HEK293 (cell line): Measurements from ENCODE around the gene ABCF1.

Source experiments
- HOXD13 ChIP-seq: sonication (generic); formaldehyde crosslinking; IDR thresholded peaks from 2 replicates; pipeline ENCODE4 v1.8.0; 2022; ENCODE audit warnings: missing genetic modification reagents, borderline replicate concordance
- KLF16 ChIP-seq: fragments of 450-650 bp; formaldehyde crosslinking; IDR thresholded peaks from 2 replicates; pipeline ENCODE4 v1.5.1; 2017; ENCODE audit warnings: missing biosample characterization, missing genetic modification characterization
- OSR2 ChIP-seq: fragments of 450-650 bp; formaldehyde crosslinking; IDR thresholded peaks from 2 replicates; pipeline ENCODE4 v1.5.1; 2016; ENCODE audit warnings: missing biosample characterization, missing genetic modification characterization
- ZFHX2 ChIP-seq: fragments of 450-650 bp; formaldehyde crosslinking; conservative IDR thresholded peaks from 2 replicates; pipeline ENCODE4 v1.5.1; 2016; ENCODE audit warnings: missing biosample characterization, missing genetic modification characterization
- ZIC2 ChIP-seq: fragments of 450-650 bp; formaldehyde crosslinking; IDR thresholded peaks from 2 replicates; pipeline ENCODE4 v1.5.1; 2016; ENCODE audit warnings: missing biosample characterization, missing genetic modification characterization
- ZNF121 ChIP-seq: fragments of 450-650 bp; formaldehyde crosslinking; IDR thresholded peaks from 2 replicates; pipeline ENCODE4 v1.5.1; 2016; ENCODE audit warnings: missing biosample characterization, missing genetic modification characterization
- ZNF138 ChIP-seq: fragments of 450-650 bp; formaldehyde crosslinking; IDR thresholded peaks from 2 replicates; pipeline ENCODE4 v1.5.1; 2016; ENCODE audit warnings: missing biosample characterization, missing genetic modification characterization, borderline replicate concordance
- ZNF184 ChIP-seq: fragments of 450-650 bp; IDR thresholded peaks from 2 replicates; pipeline ENCODE4 v1.5.1; 2018; ENCODE audit warnings: missing biosample characterization, mild to moderate bottlenecking, missing genetic modification characterization
- ZNF2 ChIP-seq: fragments of 450-650 bp; formaldehyde crosslinking; IDR thresholded peaks from 2 replicates; pipeline ENCODE4 v1.5.1; 2016; ENCODE audit warnings: missing biosample characterization, missing genetic modification characterization
- ZNF211 ChIP-seq: fragments of 450-650 bp; formaldehyde crosslinking; IDR thresholded peaks from 2 replicates; pipeline ENCODE4 v1.5.1; 2016; ENCODE audit warnings: low read depth, missing biosample characterization, missing genetic modification characterization
- ZNF266 ChIP-seq: fragments of 450-650 bp; formaldehyde crosslinking; IDR thresholded peaks from 2 replicates; pipeline ENCODE4 v1.5.1; 2016; ENCODE audit warnings: missing biosample characterization, missing genetic modification characterization, low read depth
- ZNF600 ChIP-seq: fragments of 450-650 bp; formaldehyde crosslinking; IDR thresholded peaks from 2 replicates; pipeline ENCODE4 v1.5.1; 2016; ENCODE audit warnings: missing biosample characterization, missing genetic modification characterization
- ZNF610 ChIP-seq: fragments of 450-650 bp; formaldehyde crosslinking; IDR thresholded peaks from 2 replicates; pipeline ENCODE4 v1.5.1; 2016; ENCODE audit warnings: missing biosample characterization, missing genetic modification characterization, borderline replicate concordance
- ZNF624 ChIP-seq: fragments of 450-650 bp; formaldehyde crosslinking; IDR thresholded peaks from 2 replicates; pipeline ENCODE4 v1.5.1; 2017; ENCODE audit warnings: missing biosample characterization, missing genetic modification characterization
- ZNF843 ChIP-seq: fragments of 450-650 bp; formaldehyde crosslinking; IDR thresholded peaks from 2 replicates; pipeline ENCODE4 v1.5.1; 2016; ENCODE audit warnings: missing biosample characterization, missing genetic modification characterization
- TF ChIP-seq, protein P1 (sequence below): fragments of 450-650 bp; formaldehyde crosslinking; IDR thresholded peaks from 2 replicates; pipeline ENCODE4 v1.5.1; 2016; ENCODE audit warnings: missing biosample characterization, missing genetic modification characterization
- TF ChIP-seq, protein P2 (sequence below): fragments of 450-650 bp; formaldehyde crosslinking; IDR thresholded peaks from 2 replicates; pipeline ENCODE4 v1.5.1; 2016; ENCODE audit warnings: missing biosample characterization, missing genetic modification characterization
- TF ChIP-seq, protein P3 (sequence below): fragments of 450-650 bp; formaldehyde crosslinking; IDR thresholded peaks from 2 replicates; pipeline ENCODE4 v1.5.1; 2016; ENCODE audit warnings: missing biosample characterization, missing genetic modification characterization
- TF ChIP-seq, protein P4 (sequence below): fragments of 450-650 bp; formaldehyde crosslinking; IDR thresholded peaks from 2 replicates; pipeline ENCODE4 v1.5.1; 2016; ENCODE audit warnings: missing biosample characterization, missing genetic modification characterization
- TF ChIP-seq, protein P5 (sequence below): fragments of 450-650 bp; formaldehyde crosslinking; IDR thresholded peaks from 2 replicates; pipeline ENCODE4 v1.5.1; 2016; ENCODE audit warnings: missing biosample characterization, missing genetic modification characterization
- TF ChIP-seq, protein P6 (sequence below): fragments of 450-650 bp; formaldehyde crosslinking; IDR thresholded peaks from 2 replicates; pipeline ENCODE4 v1.5.1; 2016; ENCODE audit warnings: missing biosample characterization, missing genetic modification characterization
- TF ChIP-seq, protein P7 (sequence below): sonication (generic); formaldehyde crosslinking; IDR thresholded peaks from 2 replicates; pipeline ENCODE4 v1.8.1; 2022; ENCODE audit warnings: mild to moderate bottlenecking, moderate library complexity, missing genetic modification reagents
- TF ChIP-seq, protein P8 (sequence below): IDR thresholded peaks from 2 replicates; pipeline ENCODE4 v1.6.1; 2011; ENCODE audit warnings: mild to moderate bottlenecking, low read depth, low read length, borderline replicate concordance

ABCF1 gene

DNA sequence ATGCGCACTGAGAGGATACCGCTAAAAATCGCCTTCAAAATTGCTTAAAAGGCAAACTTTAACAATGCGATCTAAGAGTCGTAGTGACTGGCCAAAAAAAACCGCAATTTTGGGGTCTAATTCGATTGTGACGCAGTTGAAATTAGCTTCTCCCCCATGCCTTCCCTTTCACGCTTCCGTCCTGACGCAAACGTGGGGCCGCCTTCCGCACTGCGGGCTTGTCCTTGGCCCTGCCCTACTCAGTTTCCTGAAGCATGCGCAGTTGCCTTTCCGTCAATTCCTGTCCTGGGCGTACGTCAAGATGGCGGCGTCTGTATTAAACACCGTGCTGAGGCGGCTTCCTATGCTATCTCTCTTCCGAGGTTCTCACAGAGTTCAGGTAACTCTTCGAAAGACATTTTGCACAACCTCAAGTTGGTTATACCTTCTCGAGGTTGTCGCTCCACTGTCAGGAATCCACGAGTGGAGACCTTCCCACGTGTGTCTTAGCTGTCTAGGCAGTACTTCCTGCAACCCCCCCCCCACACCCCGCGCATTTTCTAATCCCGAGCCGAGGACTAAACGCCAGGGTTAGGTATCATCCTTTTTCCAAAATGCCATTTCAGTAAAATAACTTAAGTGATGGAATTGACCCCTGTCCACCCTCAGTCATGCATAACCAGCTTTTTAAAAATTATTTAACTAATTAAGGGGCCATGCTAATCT is 46.5 kb downstream of the ABCF1 start, which contains the start of gene MRPS18B (continued):
- TF ChIP-seq ZNF624 (tag by site-specific recombination) (no peak), ZNF610 (tag by site-specific recombination) (peak; percentile 68; the same call in 1 of the 2 replicates), ZFHX2 (tag by site-specific recombination) (0 out of 2 replicates have a peak, but pooled peaks have one; percentile 8), ZNF843 (tag by site-specific recombination) (peak; percentile 45; the same call in 1 of the 2 replicates), ZNF138 (tag by site-specific recombination) (no peak), ZNF2 (tag by site-specific recombination) (peak; percentile 84), ZNF184 (0 out of 2 replicates have a peak, but pooled peaks have one; percentile 19), ZNF211 (tag by site-specific recombination) (no peak), ZIC2 (no peak), ZNF121 (tag by site-specific recombination) (no peak), HOXD13 (CRISPR knock-in tag) (no peak), ZNF266 (tag by site-specific recombination) (no peak), KLF16 (tag by site-specific recombination) (no peak), OSR2 (tag by site-specific recombination) (no peak; the same call in 1 of the 2 replicates), ZNF600 (no peak)
- TF ChIP-seq, protein P1, sequence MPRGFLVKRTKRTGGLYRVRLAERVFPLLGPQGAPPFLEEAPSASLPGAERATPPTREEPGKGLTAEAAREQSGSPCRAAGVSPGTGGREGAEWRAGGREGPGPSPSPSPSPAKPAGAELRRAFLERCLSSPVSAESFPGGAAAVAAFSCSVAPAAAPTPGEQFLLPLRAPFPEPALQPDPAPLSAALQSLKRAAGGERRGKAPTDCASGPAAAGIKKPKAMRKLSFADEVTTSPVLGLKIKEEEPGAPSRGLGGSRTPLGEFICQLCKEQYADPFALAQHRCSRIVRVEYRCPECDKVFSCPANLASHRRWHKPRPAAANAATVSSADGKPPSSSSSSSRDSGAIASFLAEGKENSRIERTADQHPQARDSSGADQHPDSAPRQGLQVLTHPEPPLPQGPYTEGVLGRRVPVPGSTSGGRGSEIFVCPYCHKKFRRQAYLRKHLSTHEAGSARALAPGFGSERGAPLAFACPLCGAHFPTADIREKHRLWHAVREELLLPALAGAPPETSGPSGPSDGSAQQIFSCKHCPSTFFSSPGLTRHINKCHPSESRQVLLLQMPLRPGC (tag by site-specific recombination), result peak; percentile 76
- TF ChIP-seq, protein P2, sequence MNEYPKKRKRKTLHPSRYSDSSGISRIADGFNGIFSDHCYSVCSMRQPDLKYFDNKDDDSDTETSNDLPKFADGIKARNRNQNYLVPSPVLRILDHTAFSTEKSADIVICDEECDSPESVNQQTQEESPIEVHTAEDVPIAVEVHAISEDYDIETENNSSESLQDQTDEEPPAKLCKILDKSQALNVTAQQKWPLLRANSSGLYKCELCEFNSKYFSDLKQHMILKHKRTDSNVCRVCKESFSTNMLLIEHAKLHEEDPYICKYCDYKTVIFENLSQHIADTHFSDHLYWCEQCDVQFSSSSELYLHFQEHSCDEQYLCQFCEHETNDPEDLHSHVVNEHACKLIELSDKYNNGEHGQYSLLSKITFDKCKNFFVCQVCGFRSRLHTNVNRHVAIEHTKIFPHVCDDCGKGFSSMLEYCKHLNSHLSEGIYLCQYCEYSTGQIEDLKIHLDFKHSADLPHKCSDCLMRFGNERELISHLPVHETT, result no peak; the same call in 1 of the 2 replicates
- TF ChIP-seq, protein P3, sequence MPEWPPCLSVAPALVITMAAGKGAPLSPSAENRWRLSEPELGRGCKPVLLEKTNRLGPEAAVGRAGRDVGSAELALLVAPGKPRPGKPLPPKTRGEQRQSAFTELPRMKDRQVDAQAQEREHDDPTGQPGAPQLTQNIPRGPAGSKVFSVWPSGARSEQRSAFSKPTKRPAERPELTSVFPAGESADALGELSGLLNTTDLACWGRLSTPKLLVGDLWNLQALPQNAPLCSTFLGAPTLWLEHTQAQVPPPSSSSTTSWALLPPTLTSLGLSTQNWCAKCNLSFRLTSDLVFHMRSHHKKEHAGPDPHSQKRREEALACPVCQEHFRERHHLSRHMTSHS (tag by site-specific recombination), result no peak
- TF ChIP-seq, protein P4, sequence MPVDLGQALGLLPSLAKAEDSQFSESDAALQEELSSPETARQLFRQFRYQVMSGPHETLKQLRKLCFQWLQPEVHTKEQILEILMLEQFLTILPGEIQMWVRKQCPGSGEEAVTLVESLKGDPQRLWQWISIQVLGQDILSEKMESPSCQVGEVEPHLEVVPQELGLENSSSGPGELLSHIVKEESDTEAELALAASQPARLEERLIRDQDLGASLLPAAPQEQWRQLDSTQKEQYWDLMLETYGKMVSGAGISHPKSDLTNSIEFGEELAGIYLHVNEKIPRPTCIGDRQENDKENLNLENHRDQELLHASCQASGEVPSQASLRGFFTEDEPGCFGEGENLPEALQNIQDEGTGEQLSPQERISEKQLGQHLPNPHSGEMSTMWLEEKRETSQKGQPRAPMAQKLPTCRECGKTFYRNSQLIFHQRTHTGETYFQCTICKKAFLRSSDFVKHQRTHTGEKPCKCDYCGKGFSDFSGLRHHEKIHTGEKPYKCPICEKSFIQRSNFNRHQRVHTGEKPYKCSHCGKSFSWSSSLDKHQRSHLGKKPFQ (tag by site-specific recombination), result no peak
- TF ChIP-seq, protein P5, sequence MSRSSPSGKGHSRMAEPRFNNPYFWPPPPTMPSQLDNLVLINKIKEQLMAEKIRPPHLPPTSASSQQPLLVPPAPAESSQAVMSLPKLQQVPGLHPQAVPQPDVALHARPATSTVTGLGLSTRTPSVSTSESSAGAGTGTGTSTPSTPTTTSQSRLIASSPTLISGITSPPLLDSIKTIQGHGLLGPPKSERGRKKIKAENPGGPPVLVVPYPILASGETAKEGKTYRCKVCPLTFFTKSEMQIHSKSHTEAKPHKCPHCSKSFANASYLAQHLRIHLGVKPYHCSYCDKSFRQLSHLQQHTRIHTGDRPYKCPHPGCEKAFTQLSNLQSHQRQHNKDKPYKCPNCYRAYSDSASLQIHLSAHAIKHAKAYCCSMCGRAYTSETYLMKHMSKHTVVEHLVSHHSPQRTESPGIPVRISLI, result no peak
- TF ChIP-seq, protein P6, sequence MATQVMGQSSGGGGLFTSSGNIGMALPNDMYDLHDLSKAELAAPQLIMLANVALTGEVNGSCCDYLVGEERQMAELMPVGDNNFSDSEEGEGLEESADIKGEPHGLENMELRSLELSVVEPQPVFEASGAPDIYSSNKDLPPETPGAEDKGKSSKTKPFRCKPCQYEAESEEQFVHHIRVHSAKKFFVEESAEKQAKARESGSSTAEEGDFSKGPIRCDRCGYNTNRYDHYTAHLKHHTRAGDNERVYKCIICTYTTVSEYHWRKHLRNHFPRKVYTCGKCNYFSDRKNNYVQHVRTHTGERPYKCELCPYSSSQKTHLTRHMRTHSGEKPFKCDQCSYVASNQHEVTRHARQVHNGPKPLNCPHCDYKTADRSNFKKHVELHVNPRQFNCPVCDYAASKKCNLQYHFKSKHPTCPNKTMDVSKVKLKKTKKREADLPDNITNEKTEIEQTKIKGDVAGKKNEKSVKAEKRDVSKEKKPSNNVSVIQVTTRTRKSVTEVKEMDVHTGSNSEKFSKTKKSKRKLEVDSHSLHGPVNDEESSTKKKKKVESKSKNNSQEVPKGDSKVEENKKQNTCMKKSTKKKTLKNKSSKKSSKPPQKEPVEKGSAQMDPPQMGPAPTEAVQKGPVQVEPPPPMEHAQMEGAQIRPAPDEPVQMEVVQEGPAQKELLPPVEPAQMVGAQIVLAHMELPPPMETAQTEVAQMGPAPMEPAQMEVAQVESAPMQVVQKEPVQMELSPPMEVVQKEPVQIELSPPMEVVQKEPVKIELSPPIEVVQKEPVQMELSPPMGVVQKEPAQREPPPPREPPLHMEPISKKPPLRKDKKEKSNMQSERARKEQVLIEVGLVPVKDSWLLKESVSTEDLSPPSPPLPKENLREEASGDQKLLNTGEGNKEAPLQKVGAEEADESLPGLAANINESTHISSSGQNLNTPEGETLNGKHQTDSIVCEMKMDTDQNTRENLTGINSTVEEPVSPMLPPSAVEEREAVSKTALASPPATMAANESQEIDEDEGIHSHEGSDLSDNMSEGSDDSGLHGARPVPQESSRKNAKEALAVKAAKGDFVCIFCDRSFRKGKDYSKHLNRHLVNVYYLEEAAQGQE (tag by site-specific recombination), result peak; percentile 46; the same call in 1 of the 2 replicates
- TF ChIP-seq, protein P7, sequence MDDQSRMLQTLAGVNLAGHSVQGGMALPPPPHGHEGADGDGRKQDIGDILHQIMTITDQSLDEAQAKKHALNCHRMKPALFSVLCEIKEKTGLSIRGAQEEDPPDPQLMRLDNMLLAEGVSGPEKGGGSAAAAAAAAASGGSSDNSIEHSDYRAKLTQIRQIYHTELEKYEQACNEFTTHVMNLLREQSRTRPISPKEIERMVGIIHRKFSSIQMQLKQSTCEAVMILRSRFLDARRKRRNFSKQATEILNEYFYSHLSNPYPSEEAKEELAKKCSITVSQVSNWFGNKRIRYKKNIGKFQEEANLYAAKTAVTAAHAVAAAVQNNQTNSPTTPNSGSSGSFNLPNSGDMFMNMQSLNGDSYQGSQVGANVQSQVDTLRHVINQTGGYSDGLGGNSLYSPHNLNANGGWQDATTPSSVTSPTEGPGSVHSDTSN (CRISPR knock-in tag), result 0 out of 2 replicates have a peak, but pooled peaks have one; percentile 44
- TF ChIP-seq, protein P8, sequence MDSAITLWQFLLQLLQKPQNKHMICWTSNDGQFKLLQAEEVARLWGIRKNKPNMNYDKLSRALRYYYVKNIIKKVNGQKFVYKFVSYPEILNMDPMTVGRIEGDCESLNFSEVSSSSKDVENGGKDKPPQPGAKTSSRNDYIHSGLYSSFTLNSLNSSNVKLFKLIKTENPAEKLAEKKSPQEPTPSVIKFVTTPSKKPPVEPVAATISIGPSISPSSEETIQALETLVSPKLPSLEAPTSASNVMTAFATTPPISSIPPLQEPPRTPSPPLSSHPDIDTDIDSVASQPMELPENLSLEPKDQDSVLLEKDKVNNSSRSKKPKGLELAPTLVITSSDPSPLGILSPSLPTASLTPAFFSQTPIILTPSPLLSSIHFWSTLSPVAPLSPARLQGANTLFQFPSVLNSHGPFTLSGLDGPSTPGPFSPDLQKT, result peak; percentile 87
